ENCODE data around the gene TMIGD1. TPM values are rescaled to one million over a fixed set of nuclear protein-coding genes. Genes with fewer than 3 reads are reported as not detected.
"Not testable (repeated sequence)": the region's sequence is repeated elsewhere in the genome, so short reads cannot be mapped to it uniquely, and the experiment has no call there.

The TMIGD1 gene
- total RNA-seq, 3 donors from 2014 or later: 102 to 288 (median 119) TPM

GRCh38 chr17:30354701-30355100, 20.8 kb upstream of the TMIGD1 start:
- DNase-seq: no peak
- no peaks in the 10 kb centered on the region for H3K36me3 ChIP-seq (ENCODE audit: low read depth)
- H3K9me3 ChIP-seq: no peaks in the 10 kb centered on the region
- no peak for ATAC-seq
- intact Hi-C loops (cut with DNase I, micrococcal nuclease): no loop called here
- no peak for TF ChIP-seq CTCF (IDR thresholded peaks at IDR 0.05)
- H3K4me1 ChIP-seq (ENCODE audit: low read depth): no peaks in the 10 kb centered on the region
- H3K4me3 ChIP-seq: no peak overlapping the region

- no peak for TF ChIP-seq CTCF (IDR thresholded peaks at IDR 0.05)
- Histone ChIP-seq H3K9me3 (no peaks in the 10 kb centered on the region), H3K4me1 (ENCODE audit: low read depth) (no peaks in the 10 kb centered on the region), H3K36me3 (ENCODE audit: low read depth) (no peaks in the 10 kb centered on the region), H3K4me3 (no peak overlapping the region)
- ATAC-seq (peak; percentile 55), DNase-seq (no peak)
- intact Hi-C loops (cut with DNase I, micrococcal nuclease): no loop called here
Observed at GRCh38 chr17:30352240-30352814, 18.5 kb upstream of the TMIGD1 start.

- Histone ChIP-seq H3K9me3 (no peaks in the 10 kb centered on the region), H3K4me1 (ENCODE audit: low read depth) (no peaks in the 10 kb centered on the region), H3K36me3 (ENCODE audit: low read depth) (no peaks in the 10 kb centered on the region), H3K4me3 (no peak overlapping the region)
- ATAC-seq (no peak), DNase-seq (no peak)
- intact Hi-C loops (cut with DNase I, micrococcal nuclease): no loop called here
- no peak for TF ChIP-seq CTCF (IDR thresholded peaks at IDR 0.05)
Observed at GRCh38 chr17:30351735-30352134, 17.9 kb upstream of the TMIGD1 start.

- ATAC-seq; intact Hi-C loops (cut with DNase I, micrococcal nuclease): not testable (repeated sequence)
Observed at GRCh38 chr17:30351263-30351662, 17.4 kb upstream of the TMIGD1 start.

GRCh38 chr17:30349252-30349651, 15.4 kb upstream of the TMIGD1 start:
- Histone ChIP-seq H3K4me1 (ENCODE audit: low read depth) (peaks cover 12% of the 10 kb centered on the region), H3K4me3 (no peak overlapping the region), H3K36me3 (ENCODE audit: low read depth) (no peaks in the 10 kb centered on the region), H3K9me3 (no peaks in the 10 kb centered on the region)
- no peak for ATAC-seq
- intact Hi-C loops (cut with DNase I, micrococcal nuclease): no loop called here
- TF ChIP-seq CTCF (IDR thresholded peaks at IDR 0.05): no peak
- DNase-seq: no peak

More at GRCh38 chr17:30351263-30351662, 17.4 kb upstream of the TMIGD1 start:
- not testable (repeated sequence) for H3K4me1 ChIP-seq (ENCODE audit: low read depth); H3K4me3 ChIP-seq; H3K9me3 ChIP-seq; DNase-seq; H3K36me3 ChIP-seq (ENCODE audit: low read depth)

GRCh38 chr17:30347488-30347887, 13.6 kb upstream of the TMIGD1 start:
- Histone ChIP-seq H3K4me1 (ENCODE audit: low read depth) (peaks cover 18% of the 10 kb centered on the region), H3K4me3 (no peak overlapping the region), H3K36me3 (ENCODE audit: low read depth) (no peaks in the 10 kb centered on the region), H3K9me3 (no peaks in the 10 kb centered on the region)
- ATAC-seq (no peak), DNase-seq (no peak)
- TF ChIP-seq CTCF (IDR thresholded peaks at IDR 0.05): no peak
- intact Hi-C loops (cut with DNase I, micrococcal nuclease): no loop called here
